Measurements from ENCODE around the gene RASAL3.

RASAL3 gene

DNA sequence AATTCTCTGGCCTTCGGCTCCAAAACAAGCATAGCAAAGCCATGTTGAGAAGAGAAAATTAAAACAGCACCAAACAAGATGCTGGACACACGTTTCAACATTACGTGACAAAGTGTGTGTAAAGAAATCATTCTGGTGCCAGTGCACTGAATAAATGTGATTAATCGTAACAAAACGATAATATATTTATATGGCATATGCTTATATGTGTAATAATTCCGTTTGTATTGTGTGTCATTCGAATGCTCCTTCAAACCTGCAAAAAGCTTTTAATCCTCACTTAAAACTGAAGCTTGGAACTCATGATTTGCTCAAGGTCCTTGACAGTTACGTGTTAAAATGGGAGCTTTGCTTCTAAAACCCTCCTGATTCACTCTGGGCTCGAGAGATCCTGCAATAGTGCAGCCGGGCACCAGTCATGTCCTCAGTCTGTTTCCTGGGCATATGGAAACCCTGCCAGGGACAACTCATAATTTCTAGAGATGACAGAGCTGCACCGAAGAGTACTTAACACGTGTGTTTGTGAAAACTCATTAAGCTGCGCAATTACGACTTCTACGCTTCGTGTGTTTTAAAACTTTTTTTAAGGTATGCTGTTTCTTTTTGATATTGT is 44.8 kb downstream of the RASAL3 start:
- Histone ChIP-seq H3K4me3 (ENCODE audit: low read depth, low read length) (no peak overlapping the region), H3K36me3 (ENCODE audit: control insufficient read depth in 2 of 2, insufficient read depth in 1 of 2, low read length in 2 of 2) (peaks cover 23 to 49% of the 10 kb centered on the region in 2 experiments), H3K4me1 (ENCODE audit: control insufficient read depth, insufficient read depth, low read length) (peaks cover 16% of the 10 kb centered on the region), H3K27ac (ENCODE audit: extremely low read depth, low read depth, low read length) (no peak overlapping the region), H3K9me3 (ENCODE audit: control insufficient read depth, insufficient read depth, low read depth, low read length) (no peaks in the 10 kb centered on the region)
- CTCF ChIA-PET = interaction anchor here (0.6 to 2.8 kb wide), 19 partner anchors 8 to 237 kb away, joined by 3 to 27 read pairs (median 6); no protein-coding TSS in a partner anchor
- POLR2A ChIA-PET = interaction anchor here (0.8 to 4.8 kb wide), 29 partner anchors 10 to 246 kb away, joined by 3 to 94 read pairs (median 4); partner anchors contain the start of genes AKAP8 and BRD4
- TF ChIP-seq, protein P1, sequence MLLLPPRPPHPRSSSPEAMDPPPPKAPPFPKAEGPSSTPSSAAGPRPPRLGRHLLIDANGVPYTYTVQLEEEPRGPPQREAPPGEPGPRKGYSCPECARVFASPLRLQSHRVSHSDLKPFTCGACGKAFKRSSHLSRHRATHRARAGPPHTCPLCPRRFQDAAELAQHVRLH (tag by site-specific recombination; IDR thresholded peaks at IDR 0.05) = no peak
- TF ChIP-seq, protein P2, sequence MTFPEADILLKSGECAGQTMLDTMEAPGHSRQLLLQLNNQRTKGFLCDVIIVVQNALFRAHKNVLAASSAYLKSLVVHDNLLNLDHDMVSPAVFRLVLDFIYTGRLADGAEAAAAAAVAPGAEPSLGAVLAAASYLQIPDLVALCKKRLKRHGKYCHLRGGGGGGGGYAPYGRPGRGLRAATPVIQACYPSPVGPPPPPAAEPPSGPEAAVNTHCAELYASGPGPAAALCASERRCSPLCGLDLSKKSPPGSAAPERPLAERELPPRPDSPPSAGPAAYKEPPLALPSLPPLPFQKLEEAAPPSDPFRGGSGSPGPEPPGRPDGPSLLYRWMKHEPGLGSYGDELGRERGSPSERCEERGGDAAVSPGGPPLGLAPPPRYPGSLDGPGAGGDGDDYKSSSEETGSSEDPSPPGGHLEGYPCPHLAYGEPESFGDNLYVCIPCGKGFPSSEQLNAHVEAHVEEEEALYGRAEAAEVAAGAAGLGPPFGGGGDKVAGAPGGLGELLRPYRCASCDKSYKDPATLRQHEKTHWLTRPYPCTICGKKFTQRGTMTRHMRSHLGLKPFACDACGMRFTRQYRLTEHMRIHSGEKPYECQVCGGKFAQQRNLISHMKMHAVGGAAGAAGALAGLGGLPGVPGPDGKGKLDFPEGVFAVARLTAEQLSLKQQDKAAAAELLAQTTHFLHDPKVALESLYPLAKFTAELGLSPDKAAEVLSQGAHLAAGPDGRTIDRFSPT (tag by site-specific recombination; IDR thresholded peaks at IDR 0.05) = peak; percentile 48; the same call in 1 of the 2 replicates
- 0 out of 2 replicates have a peak, but pooled peaks have one; percentile 4 for TF ChIP-seq ZNF610 (tag by site-specific recombination; IDR thresholded peaks at IDR 0.05; ENCODE audit: borderline replicate concordance)

DNA sequence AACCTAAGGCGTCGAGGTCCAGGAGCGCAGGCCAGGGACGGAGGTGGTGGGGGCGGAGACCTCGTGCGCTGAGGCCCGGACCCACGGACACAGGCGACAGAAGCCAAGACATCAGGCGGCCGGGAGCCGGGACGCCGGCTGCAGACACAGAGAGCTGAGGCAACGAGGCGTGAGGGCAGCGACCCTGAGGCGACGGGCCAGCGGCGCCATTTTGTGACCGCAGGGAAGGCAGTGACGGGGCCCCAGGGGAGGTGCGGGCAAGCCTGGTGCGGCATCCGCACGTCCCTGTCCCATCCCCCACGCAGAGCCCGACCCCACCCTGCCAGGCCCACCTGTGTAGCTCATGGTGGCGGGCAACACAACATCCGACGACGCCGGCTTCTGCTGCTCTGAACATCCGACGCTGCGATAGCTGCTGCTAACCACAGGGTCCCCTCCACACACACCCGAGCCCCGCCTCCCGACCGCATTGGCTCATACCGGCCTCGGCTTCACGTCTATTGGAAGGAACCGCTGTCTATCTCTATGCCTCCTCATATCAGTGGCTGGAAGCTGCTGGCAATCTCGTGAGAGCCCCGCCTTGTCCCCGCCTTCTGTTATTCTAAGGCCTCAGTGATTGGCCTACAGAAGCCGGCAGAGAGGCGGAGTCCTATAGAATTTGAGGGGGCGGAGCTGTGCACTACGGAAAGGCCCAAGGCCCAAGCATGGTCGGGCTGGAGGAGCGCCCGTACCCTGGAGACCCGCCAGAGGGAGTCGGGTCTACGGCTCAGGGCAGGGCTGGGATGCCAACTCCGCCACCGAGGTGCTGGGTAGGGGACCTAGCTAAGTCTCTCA is 45.5 kb downstream of the RASAL3 start, which contains the start of gene AKAP8L:
Gene AKAP8L, minus strand, starts transcription at position 410 of the 834 bp plus-strand sequence. Its CDS starts 65 bp downstream, at position 345.
- Histone ChIP-seq H3K9me3 (ENCODE audit: control insufficient read depth, insufficient read depth, low read depth, low read length) (no peaks in the 10 kb centered on the region), H3K4me3 (ENCODE audit: low read depth, low read length) (peak within 1 kb of the TSS; percentile 92), H3K36me3 (ENCODE audit: control insufficient read depth in 2 of 2, insufficient read depth in 1 of 2, low read length in 2 of 2) (peaks cover 21 to 42% of the 10 kb centered on the region in 2 experiments), H3K4me1 (ENCODE audit: control insufficient read depth, insufficient read depth, low read length) (peaks cover 16% of the 10 kb centered on the region), H3K27ac (ENCODE audit: extremely low read depth, low read depth, low read length) (peak within 1 kb of the TSS; percentile 98)
- ChIA-PET CTCF (interaction anchor here (0.5 to 2.8 kb wide), 20 partner anchors 8 to 254 kb away, joined by 3 to 27 read pairs (median 6); no protein-coding TSS in a partner anchor), POLR2A (interaction anchor here (0.6 to 4.8 kb wide), 32 partner anchors 9 to 246 kb away, joined by 3 to 94 read pairs (median 4); partner anchors contain the start of genes AKAP8 and BRD4)
- TF ChIP-seq ZNF223 (tag by site-specific recombination; IDR thresholded peaks at IDR 0.05) = peak; percentile 84
- peak; percentile 79 for TF ChIP-seq SP7 (tag by site-specific recombination; IDR thresholded peaks at IDR 0.05)
- no peak for TF ChIP-seq ZNF433 (tag by site-specific recombination; IDR thresholded peaks at IDR 0.05; ENCODE audit: low read depth)
- TF ChIP-seq ZNF169 (tag by site-specific recombination; IDR thresholded peaks at IDR 0.05) = peak; percentile 62; the same call in 1 of the 2 replicates
- TF ChIP-seq ZNF792 (tag by site-specific recombination; IDR thresholded peaks at IDR 0.05) = peak; percentile 77; the same call in 1 of the 2 replicates
- TF ChIP-seq ZNF10 (tag by site-specific recombination; IDR thresholded peaks at IDR 0.05) = peak; percentile 70; the same call in 1 of the 2 replicates
- 0 out of 2 replicates have a peak, but pooled peaks have one; percentile 21 for TF ChIP-seq ZNF629 (tag by site-specific recombination; IDR thresholded peaks at IDR 0.05)
- peak; percentile 68; the same call in 1 of the 2 replicates for TF ChIP-seq ZNF449 (tag by site-specific recombination; IDR thresholded peaks at IDR 0.05)
- TF ChIP-seq INSM2 (tag by site-specific recombination; IDR thresholded peaks at IDR 0.05) = peak; percentile 79; the same call in 1 of the 2 replicates
- no peak for TF ChIP-seq ZNF239 (tag by site-specific recombination; IDR thresholded peaks at IDR 0.05)
- TF ChIP-seq KLF10 (tag by site-specific recombination; IDR thresholded peaks at IDR 0.05) = peak; percentile 90
- TF ChIP-seq, protein P1 (tag by site-specific recombination; IDR thresholded peaks at IDR 0.05) = no peak
- no peak for TF ChIP-seq HOXA7 (CRISPR knock-in tag; IDR thresholded peaks at IDR 0.05; ENCODE audit: borderline replicate concordance)
- TF ChIP-seq ZNF610 (tag by site-specific recombination; IDR thresholded peaks at IDR 0.05; ENCODE audit: borderline replicate concordance) = peak; percentile 33; the same call in 1 of the 2 replicates
- no peak for TF ChIP-seq SETDB1 (IDR thresholded peaks at IDR 0.05; ENCODE audit: insufficient read length, low read length)
- TF ChIP-seq ZNF366 (tag by site-specific recombination; conservative IDR thresholded peaks at IDR 0.05) = no peak
- TF ChIP-seq ZNF843 (tag by site-specific recombination; IDR thresholded peaks at IDR 0.05) = peak; percentile 74
- TF ChIP-seq, protein P3, sequence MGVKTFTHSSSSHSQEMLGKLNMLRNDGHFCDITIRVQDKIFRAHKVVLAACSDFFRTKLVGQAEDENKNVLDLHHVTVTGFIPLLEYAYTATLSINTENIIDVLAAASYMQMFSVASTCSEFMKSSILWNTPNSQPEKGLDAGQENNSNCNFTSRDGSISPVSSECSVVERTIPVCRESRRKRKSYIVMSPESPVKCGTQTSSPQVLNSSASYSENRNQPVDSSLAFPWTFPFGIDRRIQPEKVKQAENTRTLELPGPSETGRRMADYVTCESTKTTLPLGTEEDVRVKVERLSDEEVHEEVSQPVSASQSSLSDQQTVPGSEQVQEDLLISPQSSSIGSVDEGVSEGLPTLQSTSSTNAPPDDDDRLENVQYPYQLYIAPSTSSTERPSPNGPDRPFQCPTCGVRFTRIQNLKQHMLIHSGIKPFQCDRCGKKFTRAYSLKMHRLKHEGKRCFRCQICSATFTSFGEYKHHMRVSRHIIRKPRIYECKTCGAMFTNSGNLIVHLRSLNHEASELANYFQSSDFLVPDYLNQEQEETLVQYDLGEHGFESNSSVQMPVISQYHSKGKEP (tag by site-specific recombination; IDR thresholded peaks at IDR 0.05) = no peak
- no peak for TF ChIP-seq BCL11A (tag by site-specific recombination; IDR thresholded peaks at IDR 0.05; ENCODE audit: low read depth)
- TF ChIP-seq ZNF138 (tag by site-specific recombination; IDR thresholded peaks at IDR 0.05; ENCODE audit: borderline replicate concordance) = no peak
- TF ChIP-seq, protein P4, sequence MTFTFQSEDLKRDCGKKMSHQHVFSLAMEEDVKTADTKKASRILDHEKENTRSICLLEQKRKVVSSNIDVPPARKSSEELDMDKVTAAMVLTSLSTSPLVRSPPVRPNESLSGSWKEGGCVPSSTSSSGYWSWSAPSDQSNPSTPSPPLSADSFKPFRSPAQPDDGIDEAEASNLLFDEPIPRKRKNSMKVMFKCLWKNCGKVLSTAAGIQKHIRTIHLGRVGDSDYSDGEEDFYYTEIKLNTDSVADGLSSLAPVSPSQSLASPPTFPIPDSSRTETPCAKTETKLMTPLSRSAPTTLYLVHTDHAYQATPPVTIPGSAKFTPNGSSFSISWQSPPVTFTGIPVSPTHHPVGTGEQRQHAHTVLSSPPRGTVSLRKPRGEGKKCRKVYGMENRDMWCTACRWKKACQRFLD (tag by site-specific recombination; IDR thresholded peaks at IDR 0.05) = no peak
